Spleen (tissue), 11 donors: ENCODE measurements around the gene CACNA1A. TPM values are rescaled to one million over a fixed set of nuclear protein-coding genes. Genes with fewer than 3 reads are reported as not detected.

Experiments
- DNase-seq: peaks from one replicate; pipeline ENCODE4 v3.0.0-alpha.2; 2020
- H3K27ac ChIP-seq, 8 donors: fragments of 200-600 bp; sonication (generic) in 7 of 8; 1 replicate in 4 of 8; 2 replicates in 4 of 8; pipeline versions ENCODE4 v1.5.0 to v1.8.0; 2016 to 2021; ENCODE audit warnings: inconsistent platforms in 4 of 8, mild to moderate bottlenecking in 4 of 8, moderate library complexity in 1 of 8
- H3K27me3 ChIP-seq, 7 donors: fragments of 200-600 bp; sonication (generic) in 6 of 7; replicated peaks in 1 of 7; 1 replicate in 4 of 7; 2 replicates in 3 of 7; pipeline versions ENCODE4 v1.5.0 to v1.8.0; 2016 to 2021; ENCODE audit warnings: inconsistent platforms in 3 of 7, mild to moderate bottlenecking in 1 of 7
- H3K36me3 ChIP-seq, 6 donors: fragments of 200-600 bp; sonication (generic) in 5 of 6; 1 replicate in 4 of 6; 2 replicates in 2 of 6; pipeline versions ENCODE4 v1.5.0 to v1.8.0; 2016 to 2021; ENCODE audit warnings: inconsistent platforms in 2 of 6
- H3K4me1 ChIP-seq, 6 donors: fragments of 200-600 bp; sonication (generic) in 5 of 6; 1 replicate in 3 of 6; 2 replicates in 3 of 6; pipeline versions ENCODE4 v1.5.0 to v1.8.0; 2016 to 2021; ENCODE audit warnings: inconsistent platforms in 3 of 6
- H3K4me3 ChIP-seq, 8 donors: fragments of 200-600 bp; sonication (generic) in 7 of 8; 1 replicate in 4 of 8; 2 replicates in 4 of 8; pipeline versions ENCODE4 v1.5.0 to v1.8.0; 2016 to 2021; ENCODE audit warnings: inconsistent platforms in 4 of 8, mild to moderate bottlenecking in 4 of 8, moderate library complexity in 2 of 8
- H3K9me3 ChIP-seq, 8 donors: fragments of 200-600 bp; sonication (generic) in 7 of 8; 1 replicate in 4 of 8; 2 replicates in 4 of 8; pipeline versions ENCODE4 v1.5.0 to v1.8.0; 2016 to 2021; ENCODE audit warnings: inconsistent platforms in 4 of 8
- POLR2A ChIP-seq, 3 donors: fragments of 450-650 bp; IDR thresholded peaks; one replicate each; pipeline ENCODE4 v1.5.1; 2017; ENCODE audit warnings: antibody characterized with exemption in 3 of 3, mild to moderate bottlenecking in 1 of 3
- POLR2AphosphoS5 ChIP-seq, 3 donors: sonication (generic); formaldehyde crosslinking; IDR thresholded peaks; one replicate each; pipeline ENCODE4 v1.5.1; 2017; ENCODE audit warnings: antibody characterized with exemption in 3 of 3
- WGBS, 5 donors: extraction: QIAGEN DNeasy Blood & Tissue Kit in 3 of 5; methylation state at CpG; one replicate each; pipeline versions ENCODE4 v1.1.5 to v1.1.7; 2013 to 2018; 5-methylcytosine and 5-hydroxymethylcytosine counted together
- intact Hi-C: fragments of 100-400 bp; cut with DNase I; formaldehyde crosslinking; loops from one replicate; pipeline ENCODE4 v1.15.0; 2023; ENCODE audit warnings: low total_unique reads
- polyA plus RNA-seq, 3 donors: library from polyadenylated mRNA; stranded (reverse); fragments of 200-250 nt; gene quantifications; one replicate each; pipeline ENCODE4 v1.2.1, GENCODE V29; 2013
- total RNA-seq, 7 donors: library from RNA; depleted of rRNA in 3 of 7; stranded (reverse); fragments of >200 nt in 3 of 7; fragmentation: NEBNext Ultra II Directional in 4 of 7; extraction: Animal tissue kit (Norgen Biotek cat#: 25700) in 4 of 7; gene quantifications; one replicate each; pipeline versions ENCODE4 v1.1.0 to v1.2.1, GENCODE V29; 2016 to 2021
- TF ChIP-seq, protein P1 (sequence below), 11 experiments: fragments of 200-600 bp in 7 of 11; fragments of 450-650 bp in 4 of 11; sonication (generic) in 4 of 11; IDR thresholded peaks in 8 of 11; conservative IDR thresholded peaks in 3 of 11; 1 replicate in 7 of 11; 2 replicates in 4 of 11; pipeline versions ENCODE4 v1.4.0 to v1.8.0; 2016 to 2021; ENCODE audit warnings: antibody characterized with exemption in 11 of 11, inconsistent platforms in 4 of 11, mild to moderate bottlenecking in 1 of 11
- donor health status: healthy with polysubstance abuse.
- donor health status: DM: no; HTN: no; CAD: no; lungs with moderate emphysema.
- donor health status: DM: no; HTN: no; CAD: no.
- donor health status: Bipolar disorder and iron deficiency.
- donor health status: healthy.
- donor health status: DM: no; HTN: no; CAD: no.
- donor health status: DM: yes; HTN: yes; CAD: no.

CACNA1A gene
- total and polyA plus RNA-seq, 10 donors = 0.39 to 1.9 (median 0.75) TPM

DNA sequence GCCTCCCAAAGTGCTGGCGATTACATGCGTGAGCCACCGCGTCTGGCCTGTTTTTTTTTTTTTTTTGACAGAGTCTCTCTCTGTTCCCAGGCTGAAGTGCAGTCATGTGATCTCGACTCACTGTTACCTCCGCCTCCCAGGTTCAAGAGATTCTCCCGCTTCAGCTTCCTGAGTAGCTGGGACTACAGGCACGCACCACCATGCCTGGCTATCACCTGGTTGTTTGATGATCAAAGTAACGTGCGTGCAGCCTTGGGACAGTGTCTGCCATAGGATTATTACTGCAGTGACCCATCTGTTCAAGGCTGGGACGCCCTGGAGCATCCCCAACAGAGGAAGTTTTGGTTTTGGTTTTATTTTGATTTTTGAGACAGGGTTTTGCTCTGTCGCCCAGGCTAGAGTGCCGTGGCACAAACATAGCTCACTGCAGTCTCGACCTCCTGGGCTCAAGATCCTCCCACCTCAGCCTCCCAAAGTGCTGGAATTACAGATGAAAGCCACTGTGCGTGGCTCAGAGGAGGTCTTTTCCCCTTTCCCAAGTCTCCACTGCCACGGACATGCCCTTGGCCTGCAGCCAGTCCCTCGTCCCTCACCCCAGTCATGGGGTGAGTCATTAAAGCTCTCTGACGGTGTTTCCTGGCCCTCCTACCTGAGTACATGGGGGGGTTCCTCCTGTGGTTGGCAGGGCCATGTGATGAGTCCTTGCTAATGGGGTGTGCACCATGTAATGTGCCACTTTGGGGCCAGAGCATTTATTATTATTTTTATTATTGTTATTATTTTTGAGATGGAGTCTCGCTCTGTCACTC is 290.5 kb downstream of the CACNA1A start:
- WGBS, 5 donors = 46 to 55% (median 49%) methylated on average over 17 to 19 of the region's 19 CpGs

DNA sequence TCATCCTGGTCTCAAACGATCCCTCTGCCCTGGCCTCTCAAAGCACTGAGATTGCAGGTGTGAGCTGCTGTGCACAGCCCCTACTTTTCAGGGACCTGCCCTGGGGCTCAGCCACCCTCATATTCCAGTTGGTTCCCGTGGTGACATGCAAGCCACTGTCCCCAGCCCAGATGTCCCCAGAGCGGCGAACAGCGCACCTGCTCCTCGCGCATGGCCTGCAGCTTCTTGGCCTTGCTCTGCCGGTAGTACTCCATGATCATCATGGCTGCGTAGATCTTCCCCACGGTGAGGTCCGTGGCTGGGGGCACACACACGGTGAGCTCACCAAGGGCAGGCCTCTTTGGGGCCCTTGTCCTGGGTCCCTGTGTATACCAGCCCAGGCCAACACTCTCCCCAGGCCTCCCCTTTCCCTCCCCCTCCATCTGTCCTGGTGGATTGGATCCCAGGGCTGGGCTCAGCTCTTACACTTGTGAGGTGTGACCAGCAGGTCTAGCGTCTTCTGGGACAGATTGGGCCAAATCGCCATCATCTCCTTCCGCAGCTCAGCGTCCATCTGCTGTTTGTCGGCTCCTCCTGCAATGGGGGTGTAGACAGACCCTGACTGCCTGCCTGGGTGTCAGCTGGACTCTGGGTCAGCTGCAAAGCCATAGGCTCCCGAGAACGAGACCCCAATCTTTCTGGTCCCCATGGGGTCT is 292.1 kb downstream of the CACNA1A start:
- H3K27ac ChIP-seq = no peak overlapping the region
- no peak overlapping the region for H3K4me3 ChIP-seq
- no peaks in the 10 kb centered on the region for H3K27me3 ChIP-seq
- 87 to 95% (median 92%) methylated on average over 16 to 19 of the region's 19 CpGs for WGBS, 5 donors
- H3K9me3 ChIP-seq = no peaks in the 10 kb centered on the region
- peaks cover 0 to 42% (median 26%) of the 10 kb centered on the region in 6 donors for H3K4me1 ChIP-seq
- no peaks in the 10 kb centered on the region for H3K36me3 ChIP-seq
- DNase-seq = no peak
- TF ChIP-seq POLR2A (IDR thresholded peaks at IDR 0.05) (no peak), POLR2AphosphoS5 (IDR thresholded peaks at IDR 0.05) (no peak)
- TF ChIP-seq, protein P1, sequence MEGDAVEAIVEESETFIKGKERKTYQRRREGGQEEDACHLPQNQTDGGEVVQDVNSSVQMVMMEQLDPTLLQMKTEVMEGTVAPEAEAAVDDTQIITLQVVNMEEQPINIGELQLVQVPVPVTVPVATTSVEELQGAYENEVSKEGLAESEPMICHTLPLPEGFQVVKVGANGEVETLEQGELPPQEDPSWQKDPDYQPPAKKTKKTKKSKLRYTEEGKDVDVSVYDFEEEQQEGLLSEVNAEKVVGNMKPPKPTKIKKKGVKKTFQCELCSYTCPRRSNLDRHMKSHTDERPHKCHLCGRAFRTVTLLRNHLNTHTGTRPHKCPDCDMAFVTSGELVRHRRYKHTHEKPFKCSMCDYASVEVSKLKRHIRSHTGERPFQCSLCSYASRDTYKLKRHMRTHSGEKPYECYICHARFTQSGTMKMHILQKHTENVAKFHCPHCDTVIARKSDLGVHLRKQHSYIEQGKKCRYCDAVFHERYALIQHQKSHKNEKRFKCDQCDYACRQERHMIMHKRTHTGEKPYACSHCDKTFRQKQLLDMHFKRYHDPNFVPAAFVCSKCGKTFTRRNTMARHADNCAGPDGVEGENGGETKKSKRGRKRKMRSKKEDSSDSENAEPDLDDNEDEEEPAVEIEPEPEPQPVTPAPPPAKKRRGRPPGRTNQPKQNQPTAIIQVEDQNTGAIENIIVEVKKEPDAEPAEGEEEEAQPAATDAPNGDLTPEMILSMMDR (IDR thresholded peaks at IDR 0.05 in 8 of 11, conservative IDR thresholded peaks at IDR 0.05 in 3 of 11) = no peak
- intact Hi-C loops = no loop called here

More for the DNA sequence above, 290.5 kb downstream of the CACNA1A start:
- Histone ChIP-seq H3K9me3 (peaks cover 0 to 7% (median 0%) of the 10 kb centered on the region in 8 donors), H3K4me3 (peak overlapping the region in 7 of 8 donors; percentile 4 to 63 (median 13)), H3K27ac (peak overlapping the region in 6 of 8 donors; percentile 35 to 81 (median 70)), H3K36me3 (no peaks in the 10 kb centered on the region), H3K4me1 (peaks cover 0 to 27% (median 10%) of the 10 kb centered on the region in 6 donors), H3K27me3 (no peaks in the 10 kb centered on the region)
- DNase-seq = no peak
- intact Hi-C loops = no loop called here
- TF ChIP-seq POLR2A (IDR thresholded peaks at IDR 0.05) (no peak), POLR2AphosphoS5 (IDR thresholded peaks at IDR 0.05) (peak in 1 of 3 donors; percentile 35)
- TF ChIP-seq, protein P1 (IDR thresholded peaks at IDR 0.05 in 8 of 11, conservative IDR thresholded peaks at IDR 0.05 in 3 of 11) = no peak

DNA sequence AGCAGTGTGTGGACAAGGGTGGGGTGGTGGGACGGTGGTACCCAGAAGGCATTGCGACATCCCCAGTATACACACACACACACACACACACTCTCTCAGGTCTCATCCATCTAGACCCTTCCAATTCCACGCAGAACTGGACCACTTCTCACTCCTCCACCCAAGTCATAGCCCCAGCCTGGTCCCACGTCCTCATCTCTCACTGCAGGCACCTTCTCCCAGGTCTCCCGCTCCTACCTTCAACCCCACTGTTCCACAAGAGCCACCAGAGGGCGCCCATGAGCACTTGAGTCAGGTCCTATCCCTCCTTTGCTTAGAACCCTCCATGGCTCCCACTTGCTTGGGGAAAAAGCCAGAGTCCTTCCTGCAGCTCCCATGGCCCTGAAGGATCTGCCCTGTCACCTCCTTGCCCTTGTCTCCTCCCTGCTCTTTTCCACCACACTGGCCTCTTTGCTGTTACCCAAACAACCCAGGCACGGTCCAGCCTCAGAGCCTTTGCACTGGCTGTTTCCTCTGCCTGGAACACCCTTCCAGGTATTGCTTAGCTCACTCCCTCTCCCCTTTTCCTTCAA is 293.4 kb downstream of the CACNA1A start:
- Histone ChIP-seq H3K4me3 (no peak overlapping the region), H3K4me1 (peaks cover 0 to 56% (median 33%) of the 10 kb centered on the region in 6 donors), H3K27ac (no peak overlapping the region), H3K9me3 (no peaks in the 10 kb centered on the region), H3K27me3 (no peaks in the 10 kb centered on the region), H3K36me3 (no peaks in the 10 kb centered on the region)
- peak; percentile 94 for DNase-seq
- no peak for TF ChIP-seq POLR2A (IDR thresholded peaks at IDR 0.05)
- TF ChIP-seq, protein P1 (IDR thresholded peaks at IDR 0.05 in 8 of 11, conservative IDR thresholded peaks at IDR 0.05 in 3 of 11) = peak; percentile 46 to 81 (median 73)
- WGBS, 5 donors = 51 to 65% (median 59%) methylated on average over 5 to 7 of the region's 7 CpGs
- intact Hi-C loops = no loop called here
